Nephron (organoid): ENCODE measurements around the gene TPRG1L.
A peak's percentile ranks its signal among the peaks of the same experiment; 100 is the strongest.

ENCODE experiments used
- H3K27ac Mint-ChIP-seq, 3 experiments: 2 replicates each; pipeline ENCODE4 v1.8.0; 2020; ENCODE audit warnings: mixed read lengths in 3 of 3, mild to moderate bottlenecking in 2 of 3, moderate library complexity in 1 of 3
- H3K27me3 Mint-ChIP-seq: 2 replicates; pipeline ENCODE4 v1.8.0; 2021; ENCODE audit warnings: low read depth, mild to moderate bottlenecking, moderate library complexity, mixed read lengths
- H3K36me3 Mint-ChIP-seq: 2 replicates; pipeline ENCODE4 v1.8.0; 2020; ENCODE audit warnings: low read depth, mixed read lengths
- H3K4me1 Mint-ChIP-seq: 2 replicates; pipeline ENCODE4 v1.8.0; 2020; ENCODE audit warnings: mixed read lengths
- H3K4me3 Mint-ChIP-seq, 3 experiments: 2 replicates each; pipeline ENCODE4 v1.8.0; 2020; ENCODE audit warnings: mild to moderate bottlenecking in 3 of 3, mixed read lengths in 3 of 3, moderate library complexity in 2 of 3
- H3K9me3 Mint-ChIP-seq: 2 replicates; pipeline ENCODE4 v1.8.0; 2020; ENCODE audit warnings: mixed read lengths
- CTCF ChIP-seq, 3 experiments: fragments of 200-600 bp; sonication (generic); IDR thresholded peaks; one replicate each; pipeline ENCODE4 v1.5.0; 2021; ENCODE audit warnings: antibody characterized with exemption in 3 of 3; ENCODE audit not compliant: unreplicated experiment in 3 of 3

The TPRG1L gene

GRCh38 chr1:3604997-3605823 lies 19.6 kb upstream of the TPRG1L start:
- Mint-ChIP-seq H3K4me1 (peaks cover 15% of the 10 kb centered on the region), H3K27ac (no peak overlapping the region), H3K36me3 (peaks cover 3% of the 10 kb centered on the region), H3K9me3 (no peaks in the 10 kb centered on the region), H3K4me3 (no peak overlapping the region), H3K27me3 (peaks cover 4% of the 10 kb centered on the region)
- TF ChIP-seq CTCF (IDR thresholded peaks at IDR 0.05; ENCODE audit: unreplicated experiment in 3 of 3), result no peak

- H3K36me3 Mint-ChIP-seq, result no peaks in the 10 kb centered on the region
- no peak overlapping the region for H3K27ac Mint-ChIP-seq
Measured at GRCh38 chr1:3606779-3607702, 17.8 kb upstream of the TPRG1L start.

GRCh38 chr1:3607703-3608065 lies 17.1 kb upstream of the TPRG1L start:
- Mint-ChIP-seq H3K4me1 (peaks cover 20% of the 10 kb centered on the region), H3K27me3 (peaks cover 10% of the 10 kb centered on the region), H3K27ac (no peak overlapping the region), H3K4me3 (no peak overlapping the region), H3K9me3 (no peaks in the 10 kb centered on the region), H3K36me3 (no peaks in the 10 kb centered on the region)
- no peak for TF ChIP-seq CTCF (IDR thresholded peaks at IDR 0.05; ENCODE audit: unreplicated experiment in 3 of 3)

More at GRCh38 chr1:3606779-3607702, 17.8 kb upstream of the TPRG1L start:
- peaks cover 6% of the 10 kb centered on the region for H3K27me3 Mint-ChIP-seq
- TF ChIP-seq CTCF (IDR thresholded peaks at IDR 0.05; ENCODE audit: unreplicated experiment in 3 of 3), result no peak
- no peak overlapping the region for H3K4me3 Mint-ChIP-seq
- H3K9me3 Mint-ChIP-seq, result no peaks in the 10 kb centered on the region
- H3K4me1 Mint-ChIP-seq, result peaks cover 20% of the 10 kb centered on the region

GRCh38 chr1:3608154-3608553 lies 16.7 kb upstream of the TPRG1L start:
- no peak for TF ChIP-seq CTCF (IDR thresholded peaks at IDR 0.05; ENCODE audit: unreplicated experiment in 3 of 3)
- H3K9me3 Mint-ChIP-seq, result no peaks in the 10 kb centered on the region
- H3K4me1 Mint-ChIP-seq, result peaks cover 23% of the 10 kb centered on the region
- no peaks in the 10 kb centered on the region for H3K36me3 Mint-ChIP-seq
- no peak overlapping the region for H3K27ac Mint-ChIP-seq
- H3K27me3 Mint-ChIP-seq, result peaks cover 10% of the 10 kb centered on the region
- peak overlapping the region in 2 of 3 experiments; percentile 17 to 18 for H3K4me3 Mint-ChIP-seq

GRCh38 chr1:3609016-3609768 lies 15.6 kb upstream of the TPRG1L start:
- Mint-ChIP-seq H3K27me3 (peaks cover 16% of the 10 kb centered on the region), H3K27ac (peak overlapping the region in 2 of 3 experiments; percentile 20 to 69), H3K4me3 (peak overlapping the region; percentile 81 to 92 (median 84)), H3K36me3 (no peaks in the 10 kb centered on the region), H3K9me3 (no peaks in the 10 kb centered on the region), H3K4me1 (peaks cover 33% of the 10 kb centered on the region)
- TF ChIP-seq CTCF (IDR thresholded peaks at IDR 0.05; ENCODE audit: unreplicated experiment in 3 of 3), result no peak
